HepG2 (cell line): Measurements from ENCODE around the gene PDHX. TPM values are rescaled to one million over a fixed set of nuclear protein-coding genes. Genes with fewer than 3 reads are reported as not detected.
A peak's percentile ranks its signal among the peaks of the same experiment; 100 is the strongest.

Experiments
- ARID5B ChIP-seq: IDR thresholded peaks from 2 replicates; pipeline ENCODE4 v1.4.0; 2020; ENCODE audit warnings: mild to moderate bottlenecking, missing genetic modification reagents
- FOXP4 ChIP-seq: sonication (generic); formaldehyde crosslinking; IDR thresholded peaks from 2 replicates; pipeline ENCODE4 v1.4.0; 2020; ENCODE audit warnings: missing genetic modification reagents
- GATAD2A ChIP-seq: IDR thresholded peaks from 2 replicates; pipeline ENCODE4 v1.6.1; 2016
- HNF1A ChIP-seq, 2 experiments: sonication (generic) in 1 of 2; formaldehyde crosslinking in 1 of 2; IDR thresholded peaks; 2 replicates each; pipeline versions ENCODE4 v1.4.0 to v1.6.1; 2016 to 2020; ENCODE audit warnings: borderline replicate concordance in 1 of 2, low read depth in 1 of 2, mild to moderate bottlenecking in 1 of 2, missing genetic modification reagents in 1 of 2
- MED1 ChIP-seq: sonication (generic); formaldehyde crosslinking; IDR thresholded peaks from 2 replicates; pipeline ENCODE4 v1.4.0; 2020; ENCODE audit warnings: missing genetic modification reagents
- MYNN ChIP-seq: sonication (generic); formaldehyde crosslinking; IDR thresholded peaks from 2 replicates; pipeline ENCODE4 v1.4.0; 2020; ENCODE audit warnings: mild to moderate bottlenecking, low read depth, missing genetic modification reagents
- NFYB ChIP-seq: sonication (generic); formaldehyde crosslinking; IDR thresholded peaks from 2 replicates; pipeline ENCODE4 v1.4.0; 2020; ENCODE audit warnings: missing genetic modification reagents
- NR1H2 ChIP-seq: sonication (generic); formaldehyde crosslinking; IDR thresholded peaks from 2 replicates; pipeline ENCODE4 v1.8.1; 2022; ENCODE audit warnings: low read depth, missing genetic modification reagents, borderline replicate concordance
- PPARG ChIP-seq: conservative IDR thresholded peaks from 2 replicates; pipeline ENCODE4 v1.6.1; 2016; ENCODE audit warnings: missing biosample characterization, missing genetic modification reagents
- SNAI1 ChIP-seq: sonication (generic); formaldehyde crosslinking; IDR thresholded peaks from 2 replicates; pipeline ENCODE4 v1.5.0; 2020; ENCODE audit warnings: mild to moderate bottlenecking, missing genetic modification reagents, borderline replicate concordance
- SRY ChIP-seq: sonication (generic); formaldehyde crosslinking; IDR thresholded peaks from 2 replicates; pipeline ENCODE4 v1.8.0; 2022; ENCODE audit warnings: mild to moderate bottlenecking, missing genetic modification reagents
- ZMYM4 ChIP-seq: sonication (generic); formaldehyde crosslinking; IDR thresholded peaks from 2 replicates; pipeline ENCODE4 v1.8.1; 2023; ENCODE audit warnings: mild to moderate bottlenecking, missing genetic modification reagents
- ZNF160 ChIP-seq: sonication (generic); formaldehyde crosslinking; IDR thresholded peaks from 2 replicates; pipeline ENCODE4 v1.8.0; 2022; ENCODE audit warnings: mild to moderate bottlenecking, inconsistent platforms, missing genetic modification reagents
- ZNF614 ChIP-seq: IDR thresholded peaks from 2 replicates; pipeline ENCODE4 v1.6.1; 2018; ENCODE audit warnings: missing biosample characterization, missing genetic modification reagents, inconsistent platforms, borderline replicate concordance
- ZNF678 ChIP-seq: sonication (generic); formaldehyde crosslinking; IDR thresholded peaks from 2 replicates; pipeline ENCODE4 v1.4.0; 2020; ENCODE audit warnings: mild to moderate bottlenecking, missing genetic modification reagents
- ZNF704 ChIP-seq: sonication (generic); formaldehyde crosslinking; IDR thresholded peaks from 2 replicates; pipeline ENCODE4 v1.8.1; 2023; ENCODE audit warnings: mild to moderate bottlenecking, inconsistent platforms, moderate library complexity, missing genetic modification reagents, borderline replicate concordance
- ZSCAN29 ChIP-seq: sonication (generic); formaldehyde crosslinking; conservative IDR thresholded peaks from 2 replicates; pipeline ENCODE4 v1.4.0; 2020; ENCODE audit warnings: mild to moderate bottlenecking, missing genetic modification reagents
- polyA plus RNA-seq, 8 experiments: library from polyadenylated mRNA; depleted of rRNA in 3 of 8; stranded (reverse) in 7 of 8; unstranded in 1 of 8; fragments of >200 nt; fragmentation: Illumina TruSeq in 4 of 8; extraction: Trizol in 4 of 8; gene quantifications; 2 replicates each; pipeline versions ENCODE4 v1.2.1 to v1.2.3, GENCODE V29; 2011 to 2016; ENCODE audit warnings: low read depth in 4 of 8, missing spikeins in 1 of 8, mixed read lengths in 1 of 8; ENCODE audit not compliant: insufficient read depth in 1 of 8
- total RNA-seq, 5 experiments: library from RNA; depleted of rRNA; stranded (reverse); fragments of >200 nt; fragmentation: Illumina TruSeq; extraction: Trizol; gene quantifications; 2 replicates each; pipeline ENCODE4 v1.2.3, GENCODE V29; 2016; ENCODE audit warnings: low read depth in 1 of 5

PDHX gene
- total and polyA plus RNA-seq, 2 of the 13 experiments (the other 11 are each of a cell fraction or from before 2014, with no cell fraction given), result 41.0 to 73.8 TPM

GRCh38 chr11:35045236-35045820 is 128.9 kb downstream of the PDHX start (continued):
- TF ChIP-seq FOXP4, result peak; percentile 37; the same call in 1 of the 2 replicates
- TF ChIP-seq MED1 (CRISPR knock-in tag), result no peak
- 0 out of 2 replicates have a peak, but pooled peaks have one; percentile 19 for TF ChIP-seq ZMYM4
- TF ChIP-seq HNF1A (IDR thresholded peaks at IDR 0.05; ENCODE audit: low read depth), result peak; percentile 76
- TF ChIP-seq HNF1A (CRISPR knock-in tag; IDR thresholded peaks at IDR 0.05; ENCODE audit: borderline replicate concordance), result peak; percentile 75
- no peak for TF ChIP-seq NFYB
- no peak for TF ChIP-seq ZNF704
- 0 out of 2 replicates have a peak, but pooled peaks have one; percentile 11 for TF ChIP-seq PPARG (CRISPR knock-in tag)
- TF ChIP-seq ZSCAN29 (CRISPR knock-in tag), result no peak
- 0 out of 2 replicates have a peak, but pooled peaks have one; percentile 28 for TF ChIP-seq GATAD2A (CRISPR knock-in tag)
- no peak for TF ChIP-seq SNAI1 (CRISPR knock-in tag)
- no peak for TF ChIP-seq MYNN (CRISPR knock-in tag)
- TF ChIP-seq NR1H2, result no peak
- no peak for TF ChIP-seq ZNF678 (CRISPR knock-in tag)
- TF ChIP-seq ZNF614 (CRISPR knock-in tag), result peak; percentile 75; the same call in 1 of the 2 replicates
- 0 out of 2 replicates have a peak, but pooled peaks have one; percentile 28 for TF ChIP-seq ARID5B (CRISPR knock-in tag)
- TF ChIP-seq ZNF160 (CRISPR knock-in tag), result no peak
- no peak for TF ChIP-seq SRY (CRISPR knock-in tag)
